ENCODE data around the gene FOXP2. TPM values are rescaled to one million over a fixed set of nuclear protein-coding genes. Genes with fewer than 3 reads are reported as not detected.
"Not testable (repeated sequence)": the region's sequence is repeated elsewhere in the genome, so short reads cannot be mapped to it uniquely, and the experiment has no call there.

The FOXP2 gene
- polyA plus RNA-seq, 3 donors = 10.4 to 15.5 (median 14.9) TPM

DNA sequence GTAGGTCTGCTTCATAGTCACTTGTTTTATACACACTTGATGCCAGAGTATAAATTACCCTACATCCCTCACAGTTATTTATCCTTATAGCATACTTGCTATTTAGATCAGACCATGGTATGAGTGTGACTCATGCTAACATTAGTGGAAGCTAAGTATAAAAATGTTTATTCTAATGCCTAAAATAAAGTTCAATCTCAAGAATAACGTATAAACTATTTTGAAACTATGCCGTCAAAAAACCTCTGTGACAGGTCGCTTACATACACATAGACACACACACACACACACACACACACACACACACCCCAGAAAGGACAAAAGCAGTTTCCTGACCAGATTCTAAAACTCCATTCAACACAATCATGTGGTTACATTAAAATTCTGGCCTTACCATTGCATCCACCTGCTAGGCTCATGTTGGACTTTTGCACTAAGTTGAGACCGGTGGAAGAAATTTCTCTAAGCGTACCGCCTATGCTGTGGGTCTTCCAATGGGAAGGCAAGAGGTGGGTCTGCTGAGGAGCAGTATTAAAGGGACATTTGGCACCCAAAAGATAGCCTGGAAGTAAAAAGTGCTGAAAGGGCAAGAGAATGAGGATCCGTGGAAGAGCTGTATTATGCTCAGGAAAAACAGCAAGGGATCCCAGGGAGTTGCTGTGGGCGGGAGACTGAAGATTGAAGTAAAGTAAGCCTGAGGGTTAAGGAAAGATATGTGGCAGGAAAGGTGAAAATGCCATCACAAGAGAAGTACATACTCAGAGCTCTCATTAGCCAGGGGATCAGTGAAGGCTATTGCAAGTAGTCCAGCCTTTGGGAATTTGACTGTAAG lies 5.0 kb downstream of the FOXP2 start:
- no peak for DNase-seq

- DNase-seq = no peak
Observed at GRCh38 chr7:114422507-114423501, 8.2 kb downstream of the FOXP2 start.

- DNase-seq = no peak
Observed at GRCh38 chr7:114426382-114426781, 11.8 kb downstream of the FOXP2 start.

DNA sequence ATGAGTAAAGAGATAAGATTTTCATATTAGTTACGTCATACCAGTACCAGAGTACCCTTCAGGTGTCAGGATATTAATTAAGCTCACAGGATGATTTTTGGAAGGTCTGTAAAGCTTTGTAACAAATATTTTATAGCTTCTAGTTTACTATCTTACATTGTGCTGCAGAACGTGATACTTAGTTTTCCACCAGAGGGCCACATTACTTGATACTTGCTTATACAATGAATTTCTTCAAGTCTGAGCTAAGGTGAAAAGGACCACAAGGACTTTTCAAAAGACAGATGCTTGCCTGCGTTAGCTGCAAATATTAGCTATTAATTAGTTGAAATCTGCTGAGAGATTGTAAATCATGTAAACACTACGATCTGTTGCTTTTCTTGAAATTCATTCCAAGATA lies 12.2 kb downstream of the FOXP2 start:
- no peak for DNase-seq

- DNase-seq = no peak
Observed at GRCh38 chr7:114428211-114428610, 13.6 kb downstream of the FOXP2 start.

- no peak for DNase-seq
Observed at GRCh38 chr7:114431189-114431588, 16.6 kb downstream of the FOXP2 start.

- DNase-seq = no peak
Observed at GRCh38 chr7:114432061-114432460, 17.4 kb downstream of the FOXP2 start.

GRCh38 chr7:114432703-114433102 lies 18.1 kb downstream of the FOXP2 start:
- DNase-seq = no peak

DNA sequence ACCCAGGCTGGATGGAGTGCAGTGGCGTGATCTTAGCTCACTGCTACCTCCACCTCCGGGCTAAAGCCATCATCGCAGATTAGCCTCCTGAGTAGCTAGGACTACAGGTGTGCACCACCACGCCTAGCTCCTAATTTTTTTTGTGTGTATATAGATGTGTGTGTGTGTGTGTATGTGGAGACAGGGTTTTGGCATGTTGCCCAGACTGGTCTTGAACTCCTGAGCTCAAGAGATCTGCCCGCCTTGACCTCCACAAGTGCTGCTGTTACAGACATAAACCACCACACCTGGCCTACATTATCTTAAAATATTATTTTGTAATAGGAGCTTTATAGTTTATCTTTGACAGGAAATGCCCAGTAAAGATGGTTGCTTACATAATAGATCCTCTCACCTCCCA lies 25.0 kb downstream of the FOXP2 start:
- DNase-seq = no peak

DNA sequence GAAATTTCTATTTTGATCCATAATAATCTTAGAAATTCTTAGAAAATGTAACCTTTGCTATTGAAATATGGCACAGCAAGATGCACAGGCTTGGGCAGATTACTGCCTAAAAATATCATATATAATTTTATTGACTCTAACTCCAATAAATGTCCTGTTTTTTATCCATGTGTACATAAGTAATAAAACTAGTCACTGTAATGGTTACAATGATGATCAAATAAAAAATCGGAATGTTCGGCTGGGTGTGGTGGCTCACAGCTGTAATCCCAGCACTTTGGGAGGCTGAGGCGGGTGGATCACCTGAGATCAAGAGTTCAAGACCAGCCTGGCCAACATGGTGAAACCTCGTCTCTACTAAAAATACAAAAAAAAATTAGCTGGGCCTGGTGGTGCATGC lies 26.3 kb downstream of the FOXP2 start:
- DNase-seq = not testable (repeated sequence)

- no peak for DNase-seq
Observed at GRCh38 chr7:114444196-114444595, 29.6 kb downstream of the FOXP2 start.

- DNase-seq = no peak
Observed at GRCh38 chr7:114450431-114450830, 35.8 kb downstream of the FOXP2 start.

DNA sequence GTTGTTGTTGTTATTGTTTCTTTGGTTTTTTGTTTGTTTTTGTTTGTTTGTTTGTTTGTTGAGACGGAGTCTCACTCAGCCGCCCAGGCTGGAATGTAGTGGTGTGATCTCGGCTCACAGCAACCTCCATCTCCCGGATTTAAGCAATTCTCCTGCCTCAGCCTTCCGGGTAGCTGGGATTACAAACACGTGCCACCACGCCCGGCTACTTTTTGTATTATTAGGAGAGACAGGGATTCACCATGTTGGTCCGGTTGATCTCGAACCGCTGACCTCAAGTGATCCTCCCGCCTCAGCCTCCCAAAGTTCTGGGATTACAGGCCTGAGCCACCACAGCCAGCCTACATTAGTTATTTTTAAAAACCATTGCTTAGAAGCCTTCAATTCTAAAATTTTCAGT lies 45.0 kb downstream of the FOXP2 start:
- no peak for DNase-seq

DNA sequence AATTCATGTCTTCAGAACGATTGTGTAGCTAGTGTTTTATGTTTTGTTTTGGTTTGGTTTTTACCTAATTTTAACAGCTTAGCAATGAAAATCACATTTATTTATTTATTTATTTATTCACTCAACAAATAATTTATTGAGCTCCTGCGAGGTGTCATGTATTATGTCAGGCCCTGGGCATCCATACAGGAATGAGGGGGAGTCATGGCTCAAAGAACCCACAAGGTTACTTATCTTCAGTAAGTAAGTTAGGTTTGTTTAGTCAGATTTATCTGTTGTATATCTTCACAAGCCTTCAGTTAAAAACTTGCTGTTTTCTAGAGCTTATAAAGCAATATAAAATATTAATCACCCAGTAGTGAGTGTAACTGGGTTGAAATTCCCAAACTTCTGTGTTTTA lies 45.4 kb downstream of the FOXP2 start:
- DNase-seq = no peak

- DNase-seq = no peak
Observed at GRCh38 chr7:114466917-114467316, 52.3 kb downstream of the FOXP2 start.

DNA sequence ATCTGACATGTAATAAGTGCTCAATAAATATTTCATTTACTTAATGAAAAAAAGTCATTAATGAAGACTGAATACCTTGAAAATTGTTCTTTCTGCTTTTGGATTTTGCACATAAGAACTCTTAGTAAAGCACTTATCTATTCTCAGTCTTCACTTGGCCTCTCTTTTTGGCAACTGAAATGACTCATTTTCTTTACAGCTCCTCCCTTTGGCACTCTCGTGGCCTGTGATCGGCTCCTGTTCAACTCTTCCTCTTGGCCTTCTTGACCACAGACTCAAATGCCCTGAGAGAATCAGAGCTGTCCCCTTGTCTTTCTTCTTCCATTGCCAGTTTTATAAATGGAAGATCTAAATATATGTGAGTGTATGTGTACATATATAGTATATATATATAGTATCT lies 54.2 kb downstream of the FOXP2 start:
- DNase-seq = no peak

DNA sequence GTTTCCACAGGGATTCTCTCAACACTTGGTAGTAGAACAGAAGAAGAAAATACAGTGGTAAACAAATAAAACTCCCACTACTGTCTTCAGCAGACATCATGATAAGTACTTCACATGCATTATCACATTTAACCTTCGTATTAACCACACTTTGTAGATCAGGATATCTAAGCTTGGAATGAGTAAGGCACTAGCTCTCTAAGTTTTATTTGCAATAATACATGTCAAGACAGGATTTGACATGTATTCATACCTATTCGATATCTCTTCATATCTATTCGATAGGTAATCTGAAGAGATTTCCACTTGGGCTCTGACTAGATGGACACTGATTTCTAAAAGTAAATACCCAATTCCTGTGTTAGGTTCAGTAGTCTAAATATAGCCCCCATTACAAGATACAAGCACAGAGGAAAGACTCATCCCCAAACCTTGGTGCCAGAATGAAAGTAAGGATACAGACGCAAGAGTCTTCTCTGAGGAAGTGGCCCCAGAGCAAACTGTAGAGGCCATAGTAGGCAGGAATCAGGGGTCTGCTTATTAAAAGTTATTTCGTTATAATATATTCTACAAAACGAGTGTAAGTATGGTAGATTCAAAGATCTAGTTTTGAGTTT lies 58.4 kb downstream of the FOXP2 start:
- no peak for DNase-seq

DNA sequence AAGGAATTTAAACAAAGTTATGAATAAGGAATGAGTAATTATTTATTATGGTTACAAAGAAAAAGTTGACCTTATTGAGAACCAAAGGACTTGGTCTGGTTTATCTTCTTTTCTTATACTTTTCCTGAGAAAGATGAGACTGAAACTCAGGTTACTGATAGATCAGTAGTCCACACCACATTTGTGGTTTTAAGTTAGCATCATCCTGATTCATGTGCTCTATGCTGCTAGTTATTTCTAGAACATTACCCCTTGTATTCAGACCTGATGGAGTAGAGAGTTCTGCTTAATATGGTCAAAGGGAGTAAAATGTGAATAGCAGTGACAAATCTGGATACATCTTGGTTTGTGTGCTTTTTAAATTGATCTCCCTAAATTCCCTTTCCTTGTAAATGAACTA lies 63.8 kb downstream of the FOXP2 start:
- DNase-seq = no peak

DNA sequence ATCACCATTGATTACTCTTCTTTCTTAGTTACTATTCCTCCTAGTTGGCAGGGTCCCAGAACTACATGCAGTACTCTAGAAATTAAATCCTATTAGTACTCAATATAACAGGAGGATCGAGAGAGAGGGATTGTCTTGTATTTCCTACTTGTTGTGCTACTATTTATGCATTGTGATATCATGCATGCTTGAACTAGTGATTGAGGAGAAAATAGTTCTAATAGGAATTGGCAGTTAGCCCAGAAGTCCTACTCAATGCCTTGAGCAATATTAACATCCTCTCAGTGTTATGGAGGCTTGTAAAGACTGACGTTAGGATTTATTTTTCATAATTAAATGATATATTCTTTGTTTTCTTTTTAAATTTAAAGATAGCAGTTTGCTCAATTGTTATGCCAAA lies 67.4 kb downstream of the FOXP2 start:
- DNase-seq = no peak

GRCh38 chr7:114484226-114484625 lies 69.6 kb downstream of the FOXP2 start:
- no peak for DNase-seq

- no peak for DNase-seq
Observed at GRCh38 chr7:114487174-114487573, 72.6 kb downstream of the FOXP2 start.

- no peak for DNase-seq
Observed at GRCh38 chr7:114488696-114489095, 74.1 kb downstream of the FOXP2 start.
